HepG2 (cell line): Measurements from ENCODE around the gene CD248. TPM values are rescaled to one million over a fixed set of nuclear protein-coding genes. Genes with fewer than 3 reads are reported as not detected.

Source experiments
- AKAP8 ChIP-seq: sonication (generic); formaldehyde crosslinking; IDR thresholded peaks from 2 replicates; pipeline ENCODE4 v1.5.1; 2020; ENCODE audit warnings: mild to moderate bottlenecking, missing genetic modification reagents
- EP300 ChIP-seq, 3 experiments: sonication (generic) in 1 of 3; formaldehyde crosslinking in 1 of 3; IDR thresholded peaks; 2 replicates each; pipeline versions ENCODE4 v1.5.1 to v1.6.1; 2011 to 2020; ENCODE audit warnings: low read depth in 2 of 3, low read length in 2 of 3, borderline replicate concordance in 1 of 3, improper control_type of control experiment in 1 of 3, mild to moderate bottlenecking in 1 of 3, missing genetic modification reagents in 1 of 3, moderate library complexity in 1 of 3
- FIP1L1 ChIP-seq: fragments of 200-400 bp; formaldehyde crosslinking; IDR thresholded peaks from 2 replicates; pipeline ENCODE4 v1.6.1; 2018; ENCODE audit warnings: low read depth, mild to moderate bottlenecking, low read length, moderate library complexity, borderline replicate concordance; ENCODE audit not compliant: insufficient read depth
- GPN1 ChIP-seq: sonication (generic); formaldehyde crosslinking; IDR thresholded peaks from 2 replicates; pipeline ENCODE4 v1.5.1; 2020; ENCODE audit warnings: missing genetic modification reagents, borderline replicate concordance
- HOXA5 ChIP-seq: sonication (generic); formaldehyde crosslinking; IDR thresholded peaks from 2 replicates; pipeline ENCODE4 v1.4.0; 2020; ENCODE audit warnings: missing genetic modification reagents
- IRF9 ChIP-seq: sonication (generic); formaldehyde crosslinking; IDR thresholded peaks from 2 replicates; pipeline ENCODE4 v1.8.0; 2022; ENCODE audit warnings: missing genetic modification reagents, mild to moderate bottlenecking, borderline replicate concordance
- ISL2 ChIP-seq: sonication (generic); formaldehyde crosslinking; IDR thresholded peaks from 2 replicates; pipeline ENCODE4 v1.5.0; 2020; ENCODE audit warnings: missing genetic modification reagents
- MAF1 ChIP-seq: sonication (generic); formaldehyde crosslinking; IDR thresholded peaks from 2 replicates; pipeline ENCODE4 v1.5.0; 2020; ENCODE audit warnings: missing genetic modification reagents, borderline replicate concordance
- MIER3 ChIP-seq: IDR thresholded peaks from 2 replicates; pipeline ENCODE4 v1.6.1; 2016; ENCODE audit warnings: missing compliant biosample characterization, borderline replicate concordance
- MXI1 ChIP-seq: IDR thresholded peaks from 3 replicates; pipeline ENCODE4 v1.6.1; 2012; ENCODE audit warnings: low read depth, low read length, inconsistent platforms, borderline replicate concordance
- SOX13 ChIP-seq, 3 experiments: fragments of 450-650 bp in 1 of 3; sonication (generic) in 1 of 3; formaldehyde crosslinking in 1 of 3; IDR thresholded peaks in 2 of 3; conservative IDR thresholded peaks in 1 of 3; 2 replicates each; pipeline versions ENCODE4 v1.5.0 to v1.6.1; 2016 to 2020; ENCODE audit warnings: antibody characterized with exemption in 1 of 3, mild to moderate bottlenecking in 1 of 3, missing compliant biosample characterization in 1 of 3, missing genetic modification reagents in 1 of 3, moderate library complexity in 1 of 3
- TBL1XR1 ChIP-seq: fragments of 150-350 bp; IDR thresholded peaks from 2 replicates; pipeline ENCODE4 v1.6.1; 2014; ENCODE audit warnings: borderline replicate concordance, low read length; ENCODE audit not compliant: partially characterized antibody
- TIGD3 ChIP-seq: sonication (generic); formaldehyde crosslinking; IDR thresholded peaks from 2 replicates; pipeline ENCODE4 v1.5.1; 2020; ENCODE audit warnings: mild to moderate bottlenecking, missing genetic modification reagents, borderline replicate concordance
- ZNF251 ChIP-seq: sonication (generic); formaldehyde crosslinking; IDR thresholded peaks from 2 replicates; pipeline ENCODE4 v1.9.0; 2021; ENCODE audit warnings: mild to moderate bottlenecking, missing genetic modification reagents
- ZNF280B ChIP-seq: sonication (generic); formaldehyde crosslinking; IDR thresholded peaks from 2 replicates; pipeline ENCODE4 v1.5.0; 2020; ENCODE audit warnings: missing genetic modification reagents, mild to moderate bottlenecking, borderline replicate concordance
- ZNF333 ChIP-seq: sonication (generic); formaldehyde crosslinking; IDR thresholded peaks from 2 replicates; pipeline ENCODE4 v1.4.0; 2020; ENCODE audit warnings: mild to moderate bottlenecking, missing genetic modification reagents, borderline replicate concordance
- ZNF362 ChIP-seq: sonication (generic); formaldehyde crosslinking; IDR thresholded peaks from 2 replicates; pipeline ENCODE4 v1.4.0; 2020; ENCODE audit warnings: missing genetic modification reagents, mild to moderate bottlenecking, borderline replicate concordance
- ZNF547 ChIP-seq: sonication (generic); formaldehyde crosslinking; IDR thresholded peaks from 2 replicates; pipeline ENCODE4 v1.5.1; 2020; ENCODE audit warnings: mild to moderate bottlenecking, missing genetic modification reagents
- ZNF7 ChIP-seq: IDR thresholded peaks from 2 replicates; pipeline ENCODE4 v1.6.1; 2016; ENCODE audit warnings: missing biosample characterization, missing genetic modification reagents
- ZNF790 ChIP-seq: sonication (generic); formaldehyde crosslinking; IDR thresholded peaks from 2 replicates; pipeline ENCODE4 v1.8.0; 2022; ENCODE audit warnings: missing genetic modification reagents, mild to moderate bottlenecking, borderline replicate concordance
- ZNF83 ChIP-seq: sonication (generic); formaldehyde crosslinking; IDR thresholded peaks from 2 replicates; pipeline ENCODE4 v1.4.0; 2020; ENCODE audit warnings: missing genetic modification reagents, mild to moderate bottlenecking, borderline replicate concordance
- ZNF879 ChIP-seq: sonication (generic); formaldehyde crosslinking; IDR thresholded peaks from 2 replicates; pipeline ENCODE4 v1.8.1; 2023; ENCODE audit warnings: missing genetic modification reagents
- ZSCAN12 ChIP-seq: sonication (generic); formaldehyde crosslinking; IDR thresholded peaks from 2 replicates; pipeline ENCODE4 v1.9.0; 2021; ENCODE audit warnings: mild to moderate bottlenecking, missing genetic modification reagents
- polyA plus RNA-seq, 8 experiments: library from polyadenylated mRNA; depleted of rRNA in 3 of 8; stranded (reverse) in 7 of 8; unstranded in 1 of 8; fragments of >200 nt; fragmentation: Illumina TruSeq in 4 of 8; extraction: Trizol in 4 of 8; gene quantifications; 2 replicates each; pipeline versions ENCODE4 v1.2.1 to v1.2.3, GENCODE V29; 2011 to 2016; ENCODE audit warnings: low read depth in 4 of 8, missing spikeins in 1 of 8, mixed read lengths in 1 of 8; ENCODE audit not compliant: insufficient read depth in 1 of 8
- total RNA-seq, 5 experiments: library from RNA; depleted of rRNA; stranded (reverse); fragments of >200 nt; fragmentation: Illumina TruSeq; extraction: Trizol; gene quantifications; 2 replicates each; pipeline ENCODE4 v1.2.3, GENCODE V29; 2016; ENCODE audit warnings: low read depth in 1 of 5

The CD248 gene
- total and polyA plus RNA-seq, 2 of the 13 experiments (the other 11 are each of a cell fraction or from before 2014, with no cell fraction given) = 0.25 to 0.35 TPM

GRCh38 chr11:66344550-66345315 lies 27.9 kb upstream of the CD248 start, which contains the start of gene BRMS1 (continued):
- TF ChIP-seq ZNF83 (CRISPR knock-in tag) = no peak; the same call in 1 of the 2 replicates
- no peak for TF ChIP-seq FIP1L1
- no peak; the same call in 1 of the 2 replicates for TF ChIP-seq ZNF280B (CRISPR knock-in tag)
- no peak for TF ChIP-seq ZNF7
- TF ChIP-seq IRF9 (CRISPR knock-in tag) = peak; percentile 84; the same call in 1 of the 2 replicates
- TF ChIP-seq AKAP8 = no peak
- TF ChIP-seq MAF1 (CRISPR knock-in tag) = no peak
- TF ChIP-seq MXI1 = peak; percentile 96; the same call in 2 of the 3 replicates
- no peak for TF ChIP-seq SOX13 (IDR thresholded peaks at IDR 0.05)
- TF ChIP-seq SOX13 (CRISPR knock-in tag; conservative IDR thresholded peaks at IDR 0.05 in 1 of 2, IDR thresholded peaks at IDR 0.05 in 1 of 2) = no peak
- no peak for TF ChIP-seq ZNF547 (CRISPR knock-in tag)
- TF ChIP-seq EP300 (IDR thresholded peaks at IDR 0.05; ENCODE audit: low read depth in 2 of 2, low read length in 2 of 2) = no peak
- TF ChIP-seq EP300 (CRISPR knock-in tag; IDR thresholded peaks at IDR 0.05; ENCODE audit: borderline replicate concordance) = no peak; the same call in 1 of the 2 replicates
- TF ChIP-seq TIGD3 (CRISPR knock-in tag) = no peak; the same call in 1 of the 2 replicates
- TF ChIP-seq ZNF790 (CRISPR knock-in tag) = no peak
- TF ChIP-seq ZNF251 (CRISPR knock-in tag) = no peak
- peak; percentile 55; the same call in 1 of the 2 replicates for TF ChIP-seq ZNF333
- TF ChIP-seq TBL1XR1 = no peak
- no peak for TF ChIP-seq GPN1
- peak; percentile 81; the same call in 1 of the 2 replicates for TF ChIP-seq MIER3
- TF ChIP-seq ZNF879 (CRISPR knock-in tag) = no peak
- peak; percentile 46; the same call in 1 of the 2 replicates for TF ChIP-seq HOXA5 (CRISPR knock-in tag)
- peak; percentile 51; the same call in 1 of the 2 replicates for TF ChIP-seq ISL2 (CRISPR knock-in tag)
- TF ChIP-seq ZNF362 (CRISPR knock-in tag) = peak; percentile 25; the same call in 1 of the 2 replicates
- no peak for TF ChIP-seq ZSCAN12 (CRISPR knock-in tag)
